Measurements from ENCODE around the gene AMN.
"Not testable (repeated sequence)": the region's sequence is repeated elsewhere in the genome, so short reads cannot be mapped to it uniquely, and the experiment has no call there.

The AMN gene

GRCh38 chr14:102922490-102923200, at the start of gene AMN:
AMN (plus strand) TSS chr14:102922663; CDS start chr14:102922689, 26 bp downstream.
- DNase-seq: no peak

DNA sequence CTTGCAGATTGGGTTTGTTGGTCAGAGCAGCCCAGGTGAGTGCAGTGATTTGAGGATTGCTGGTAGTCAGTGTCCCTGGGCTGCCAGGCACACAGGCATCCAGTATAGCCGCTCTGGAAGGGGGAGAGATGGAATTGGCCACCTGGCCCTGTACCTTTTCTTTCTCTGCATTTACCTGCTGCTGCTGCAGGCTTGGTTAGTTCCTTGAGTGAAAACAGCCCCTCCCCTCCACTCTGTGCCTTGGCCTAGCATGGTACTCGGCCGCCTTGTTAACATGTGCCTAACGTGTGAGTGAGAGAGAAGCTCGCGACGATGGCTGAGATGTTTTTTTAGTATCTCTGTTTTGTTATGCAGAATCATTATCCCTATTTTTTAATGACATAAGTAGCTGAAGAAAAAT, 49.3 kb upstream of the AMN start:
- DNase-seq: no peak

DNA sequence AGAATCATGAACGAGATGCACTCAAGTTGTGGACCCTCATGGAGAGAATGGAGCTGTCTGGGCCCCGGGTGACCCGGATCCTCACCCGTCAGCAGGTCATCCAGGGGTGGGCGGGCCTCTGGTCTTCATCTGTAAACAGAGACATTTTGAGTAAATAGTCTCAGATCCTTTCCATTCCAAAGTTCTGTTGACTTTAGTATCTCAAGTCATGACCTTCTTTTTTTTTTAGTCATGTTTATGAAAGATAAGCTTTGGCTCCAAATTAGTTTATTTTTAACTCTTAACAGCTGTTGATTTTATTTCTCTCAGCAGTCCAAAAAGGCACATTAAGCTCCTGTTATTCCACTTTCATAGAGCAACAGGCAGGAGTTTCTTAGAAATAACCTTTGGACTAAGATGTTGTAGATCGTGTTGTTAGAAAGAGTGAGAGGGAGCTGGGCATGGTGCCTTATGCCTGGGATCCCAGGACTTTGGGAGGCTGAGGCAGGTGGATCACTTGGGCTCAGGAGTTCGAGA, 48.9 kb upstream of the AMN start:
- DNase-seq: no peak

DNA sequence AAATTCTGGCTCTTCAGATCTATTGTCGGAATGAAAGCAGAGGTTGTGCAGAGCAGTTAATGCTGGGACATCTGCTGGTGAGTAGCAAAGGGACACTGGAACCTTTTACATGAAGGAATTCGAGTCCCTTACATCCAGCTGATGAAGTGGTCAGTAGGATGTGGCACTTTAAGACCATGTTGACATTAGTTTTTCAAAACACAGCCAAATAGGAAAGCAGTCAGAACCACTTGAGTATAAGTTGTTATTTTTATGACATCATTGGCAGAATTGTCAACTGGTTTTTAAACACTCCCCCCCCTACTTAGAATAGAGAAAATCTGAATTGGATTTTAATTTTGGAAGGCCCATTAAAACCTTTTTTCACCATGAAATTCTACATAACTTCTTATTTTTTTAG, 46.8 kb upstream of the AMN start:
- no peak for DNase-seq

- not testable (repeated sequence) for DNase-seq
Observed at GRCh38 chr14:102877511-102877910, 45.0 kb upstream of the AMN start.

DNA sequence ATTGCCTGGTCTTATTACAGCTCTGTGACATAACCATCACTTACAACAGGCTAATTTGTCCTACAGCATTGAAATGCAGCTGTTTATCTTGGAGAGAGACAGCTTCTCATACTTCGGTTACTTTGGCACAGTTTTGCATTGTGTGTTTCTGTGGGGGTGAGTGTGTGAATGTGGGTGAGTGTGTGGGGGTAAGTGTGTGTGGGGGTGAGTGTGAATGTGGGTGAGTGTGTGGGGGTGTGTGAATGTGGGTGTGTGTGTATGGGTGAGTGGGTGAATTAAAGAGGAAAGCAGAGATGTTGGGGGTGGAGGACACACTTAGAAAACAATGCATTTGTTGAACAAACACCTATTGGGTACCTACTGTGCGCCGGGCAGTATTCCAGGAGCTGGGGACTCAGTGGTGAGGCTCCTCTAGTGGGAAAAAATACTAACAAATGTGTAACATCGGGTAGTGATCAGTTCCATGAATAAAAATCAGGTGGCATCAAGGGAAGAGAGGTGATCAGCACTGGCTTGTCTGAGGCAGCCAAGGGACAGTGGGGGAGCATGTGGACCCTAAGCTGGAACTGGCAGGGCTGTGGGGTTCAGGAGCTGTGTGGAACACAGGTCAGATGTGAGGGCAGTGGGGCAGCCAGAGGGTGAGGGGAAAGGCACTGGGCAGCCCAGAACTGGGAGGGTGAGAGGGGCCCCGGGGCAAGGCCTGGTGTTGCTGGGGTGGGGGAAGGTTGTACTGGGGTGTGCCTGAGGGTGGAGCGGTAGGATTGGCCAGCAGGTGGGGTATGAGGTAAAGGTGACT, 44.1 kb upstream of the AMN start:
- DNase-seq: no peak

DNA sequence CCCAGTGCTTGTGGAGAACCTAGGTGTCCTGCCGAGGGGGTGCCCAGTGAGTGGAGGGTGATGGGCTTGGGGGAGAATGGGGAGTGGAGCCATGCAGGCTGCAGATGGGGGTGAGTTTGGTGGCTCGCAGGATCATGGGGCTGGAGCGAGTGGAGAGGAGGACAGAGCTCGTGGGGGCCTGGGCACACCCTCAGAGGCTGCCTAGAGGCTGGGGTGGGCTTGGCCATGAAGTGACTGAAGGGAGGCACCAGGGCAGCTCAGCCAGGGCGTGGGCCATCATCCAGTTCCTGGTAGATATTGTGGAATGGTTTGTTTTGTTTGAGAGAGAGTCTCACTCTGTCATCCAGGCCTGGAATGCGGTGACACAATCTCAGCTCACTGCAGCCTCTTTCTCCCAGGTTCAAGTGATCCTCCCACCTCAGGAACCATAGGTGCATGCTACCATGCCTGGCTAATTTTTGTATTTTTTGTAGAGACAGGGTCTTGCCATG, 43.4 kb upstream of the AMN start:
- DNase-seq: no peak

- no peak for DNase-seq
Observed at GRCh38 chr14:102882226-102882906, 40.1 kb upstream of the AMN start.

DNA sequence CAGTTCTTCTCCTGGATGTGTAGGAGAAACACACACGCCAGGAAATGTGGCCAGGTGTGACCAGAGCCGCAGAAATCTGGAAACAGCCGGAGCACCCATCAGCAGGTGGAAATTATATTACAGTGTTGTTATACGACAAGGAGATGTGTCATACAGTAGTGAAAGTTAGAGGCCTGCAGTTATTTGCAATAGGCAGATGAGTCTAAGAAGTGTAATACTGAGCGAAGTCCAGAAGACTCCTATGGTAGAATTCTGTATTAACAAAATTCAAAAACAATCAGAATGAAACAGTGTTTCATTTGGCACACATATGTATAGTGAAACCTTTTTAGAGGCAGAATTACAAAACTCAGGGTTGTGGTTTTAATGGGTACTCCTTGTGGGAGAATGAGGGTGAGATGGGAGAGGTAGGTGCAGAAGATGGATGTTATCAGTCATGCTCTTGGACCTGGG, 39.3 kb upstream of the AMN start:
- no peak for DNase-seq

DNA sequence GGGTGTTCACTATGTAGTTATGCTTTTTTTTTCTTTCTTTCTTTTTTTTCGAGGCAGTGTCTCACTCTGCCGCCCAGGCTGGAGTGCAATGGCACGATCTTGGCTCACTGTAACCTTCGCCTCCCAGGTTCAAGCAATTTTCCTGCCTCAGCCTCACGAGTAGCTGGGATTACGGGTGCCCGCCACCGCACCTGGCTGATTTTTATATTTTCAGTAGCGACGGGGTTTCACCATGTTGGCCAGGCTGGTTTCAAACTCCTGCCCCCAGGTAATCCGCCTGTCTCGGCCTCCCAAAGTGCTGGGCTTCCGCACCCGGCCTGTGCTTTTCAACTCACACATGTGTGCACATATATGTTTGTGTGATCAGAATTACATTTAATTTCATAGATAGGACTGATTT, 38.9 kb upstream of the AMN start:
- DNase-seq: no peak

DNA sequence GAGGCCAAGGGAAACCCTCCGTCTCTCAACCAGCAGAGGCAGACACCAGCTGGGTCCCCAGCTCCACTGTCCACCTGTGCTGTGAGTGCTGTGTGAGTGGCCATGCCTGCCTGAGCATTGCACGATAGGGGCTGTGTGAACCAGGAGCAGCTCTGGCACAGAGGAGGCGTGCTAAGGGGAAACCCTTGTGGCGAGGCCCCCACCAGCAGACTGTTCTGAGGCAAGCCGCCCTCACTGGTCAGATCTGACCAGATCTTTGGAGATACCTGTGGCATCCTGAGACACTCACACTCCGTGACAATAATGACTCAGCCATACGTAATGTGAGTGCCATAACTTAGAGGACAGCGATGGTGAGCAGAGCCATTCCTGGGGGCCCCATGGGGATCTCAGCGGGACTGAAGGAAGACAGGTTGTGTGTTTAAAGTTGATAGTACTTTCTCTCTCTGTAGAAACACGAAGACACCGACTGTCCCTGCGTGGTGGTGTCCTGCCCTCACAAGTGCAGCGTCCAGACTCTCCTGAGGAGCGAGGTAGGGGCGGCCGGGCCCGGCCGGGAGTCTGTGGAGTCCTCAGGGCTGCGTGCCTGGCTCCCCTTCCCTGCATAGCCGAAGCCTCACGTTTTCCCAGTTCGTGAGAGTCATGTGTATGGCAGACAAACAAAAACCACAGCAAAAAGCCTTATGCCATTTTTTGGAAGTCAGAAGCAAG, 36.6 kb upstream of the AMN start:
- DNase-seq: no peak

DNA sequence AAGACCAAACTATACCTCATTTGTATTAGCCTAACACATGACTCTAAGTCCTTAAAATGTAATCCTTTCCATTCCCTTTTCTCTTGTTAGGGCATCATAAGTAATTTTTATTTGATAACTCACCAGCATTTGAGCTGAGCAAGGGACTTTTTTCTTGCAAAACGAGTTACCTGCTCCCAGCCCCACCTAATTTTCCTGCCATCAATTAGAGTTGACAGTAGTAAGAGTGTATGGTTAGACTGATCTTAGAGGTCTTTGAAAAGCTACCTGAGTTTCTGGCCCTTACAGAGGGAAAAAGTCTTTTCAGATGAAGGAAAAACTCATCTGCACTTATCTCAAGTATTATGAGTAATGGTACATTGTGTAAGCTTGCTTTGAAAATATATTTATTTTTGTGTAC, 33.7 kb upstream of the AMN start:
- DNase-seq: no peak

- DNase-seq: no peak
Observed at GRCh38 chr14:102889615-102890014, 32.8 kb upstream of the AMN start.

- DNase-seq: no peak
Observed at GRCh38 chr14:102891111-102891510, 31.4 kb upstream of the AMN start.

DNA sequence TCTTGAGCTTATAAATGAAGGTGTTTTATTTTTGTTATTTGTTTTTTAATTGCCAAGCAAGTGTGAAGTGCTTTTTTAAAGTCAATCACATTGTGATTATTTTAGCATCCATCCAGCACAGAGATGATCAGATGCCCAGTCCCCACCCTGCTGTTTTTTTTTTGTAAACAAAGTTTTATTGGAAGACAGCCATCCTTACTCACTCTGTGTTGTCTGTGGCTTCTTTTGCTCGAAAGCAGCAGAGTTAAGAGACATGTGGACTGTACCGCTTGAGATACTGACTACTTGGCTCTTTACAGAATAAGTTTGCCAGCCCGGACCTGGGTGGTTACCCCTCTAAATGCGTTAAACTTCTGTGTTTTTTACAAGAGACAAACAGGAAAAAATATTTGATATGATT, 30.9 kb upstream of the AMN start:
- DNase-seq: no peak

GRCh38 chr14:102892651-102893050, 29.8 kb upstream of the AMN start:
- no peak for DNase-seq

DNA sequence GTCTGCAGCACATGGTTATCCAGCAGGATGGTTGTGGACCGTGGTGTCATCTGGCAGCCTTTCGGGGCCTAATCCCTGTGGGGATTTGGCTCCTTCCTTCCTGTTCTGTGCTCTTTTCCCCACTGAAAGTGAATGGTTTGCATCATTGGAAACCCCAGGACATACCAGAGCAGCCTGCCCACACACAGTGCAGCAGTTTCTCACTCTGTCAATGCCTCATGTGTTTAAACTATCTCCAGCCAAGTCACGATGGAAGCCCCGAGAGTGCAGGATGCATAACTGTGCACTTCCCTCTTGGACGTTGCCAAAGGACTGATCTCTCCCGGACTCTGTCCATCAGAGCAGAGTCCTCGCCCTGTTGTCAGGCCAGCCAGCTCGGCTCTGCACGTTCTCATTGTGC, 29.0 kb upstream of the AMN start:
- no peak for DNase-seq

DNA sequence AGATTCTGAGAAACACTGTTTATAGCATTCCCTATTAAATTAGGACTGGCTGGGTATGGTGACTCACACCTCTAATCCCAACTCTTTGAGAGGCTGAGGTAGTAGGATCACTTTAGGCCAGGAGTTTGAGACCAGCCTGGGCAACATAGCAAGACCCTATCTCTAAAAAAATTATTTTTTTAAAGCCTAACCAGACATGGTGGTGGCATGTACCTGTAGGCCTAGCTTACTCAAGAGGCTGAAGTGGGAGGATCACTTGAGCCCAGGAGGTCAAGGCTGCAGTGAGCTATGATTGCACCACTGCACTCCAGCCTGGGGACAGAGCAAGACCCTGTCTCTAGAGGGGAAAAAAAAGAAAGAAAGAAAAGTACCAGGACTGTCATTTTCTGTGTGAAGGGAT, 25.7 kb upstream of the AMN start:
- not testable (repeated sequence) for DNase-seq

DNA sequence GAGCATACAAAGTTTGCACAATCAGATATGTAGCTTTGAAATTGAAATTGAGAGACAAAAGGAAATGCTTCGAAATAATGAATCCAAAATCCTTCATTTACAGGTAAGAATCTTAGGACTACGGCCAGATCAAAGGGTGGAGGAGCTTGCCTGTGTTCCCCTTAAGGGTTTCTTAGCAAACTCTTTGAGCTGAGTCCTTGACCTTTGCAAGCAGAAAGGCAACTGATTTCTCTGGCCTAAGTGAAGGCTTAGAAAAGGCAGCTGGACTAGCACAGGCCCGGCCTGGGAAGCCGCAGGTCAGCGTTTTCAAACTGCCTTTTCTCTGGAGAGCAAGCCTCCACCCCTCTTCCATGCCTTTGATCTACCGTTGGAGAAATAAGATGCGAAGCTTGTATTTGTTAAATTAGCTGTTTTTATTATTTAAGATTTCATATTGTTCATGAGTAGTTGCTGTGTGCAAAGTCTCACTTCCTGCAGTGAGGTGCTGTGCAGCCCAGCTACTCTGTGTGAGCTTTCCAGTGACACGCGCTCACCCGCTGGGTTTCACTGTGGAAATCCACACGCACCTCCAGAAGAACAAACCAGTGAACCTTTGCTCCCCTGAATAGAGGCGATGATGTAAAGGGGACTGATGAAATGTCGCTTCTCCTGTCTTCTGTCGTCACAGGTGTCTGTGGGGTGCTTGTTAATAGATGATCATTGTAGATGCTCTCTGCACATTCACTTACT, 25.0 kb upstream of the AMN start:
- DNase-seq: no peak

DNA sequence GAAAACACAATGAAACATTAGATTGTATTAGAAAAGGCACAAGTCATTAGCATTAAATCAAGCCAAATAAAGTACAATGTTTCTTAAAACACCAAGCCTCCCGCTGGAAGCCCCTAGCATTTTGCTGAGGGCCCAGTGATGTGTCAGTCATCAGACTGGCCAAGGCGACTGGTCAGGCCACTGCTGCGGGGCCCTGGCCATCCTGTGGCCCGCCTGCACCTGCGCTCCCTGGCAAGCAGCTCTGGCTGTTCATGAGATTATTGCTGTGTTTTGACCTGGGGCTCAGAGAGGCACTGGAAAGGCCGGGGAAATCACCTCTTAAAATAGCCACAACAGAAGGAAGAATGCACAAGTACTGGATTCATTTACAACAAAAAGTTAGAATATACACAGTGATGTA, 24.2 kb upstream of the AMN start:
- no peak for DNase-seq

GRCh38 chr14:102898776-102899515, 23.5 kb upstream of the AMN start:
- DNase-seq: no peak

All from stimulated activated CD4-positive, alpha-beta T cell treated with anti-CD3 and anti-CD28 coated beads, Interleukin-2, amount 100 ng/mL, for 24 hours (primary cell).